K562 (cell line): ENCODE data around the gene SLC16A1. TPM values are rescaled to one million over a fixed set of nuclear protein-coding genes. Genes with fewer than 3 reads are reported as not detected.
A peak's percentile ranks its signal among the peaks of the same experiment; 100 is the strongest.

ENCODE experiments used
- ATAC-seq: fragments of 200-7000 bp; cut with Tn5 transposase; 3 replicates; pipeline ENCODE4 v1.9.1; 2020; ENCODE audit warnings: moderate library complexity
- BruUV-seq: library from RNA; stranded (reverse); fragments of 400-500 nt; replicated peaks from 2 replicates; lab custom pipeline; 2021; lab: Mats Ljungman, UMichigan
- CTCF ChIA-PET: fragments of 300-600 bp; formaldehyde crosslinking; extraction: SDS; loops from one replicate; lab custom pipeline; 2021; ENCODE audit warnings: low intra/inter-chr PET ratio; lab: Yijun Ruan, JAX
- POLR2A ChIA-PET: fragments of 300-600, 350-650 bp; sonication (Branson Sonifier 250); formaldehyde crosslinking; extraction: SDS; loops from one replicate; lab custom pipeline; 2021; ENCODE audit warnings: antibody characterized with exemption, inconsistent platforms; lab: Yijun Ruan, JAX
- DNase-seq, 4 experiments: peaks; one replicate each; pipeline versions ENCODE4 v3.0.0 to v3.0.0-alpha.2; 2011 to 2018; ENCODE audit warnings: low spot score in 3 of 4, mixed read lengths in 3 of 4; ENCODE audit errors: extremely low read depth in 1 of 4
- FAIRE-seq: peaks from 2 replicates; lab custom pipeline; 2011; peaks lifted over from hg19 to GRCh38; lab: Jason Lieb, UNC
- H2AFZ ChIP-seq: 2 replicates; pipeline ENCODE4 v1.6.0; 2011; ENCODE audit warnings: low read depth, low read length, control low read depth, inconsistent platforms
- H3K27ac ChIP-seq: fragments of 200-600 bp; 3 replicates; pipeline ENCODE4 v1.8.0; 2011; ENCODE audit warnings: low read depth, mild to moderate bottlenecking, control low read depth, inconsistent platforms, low read length, moderate library complexity, mixed read lengths; ENCODE audit errors: extremely low read depth
- H3K27me3 ChIP-seq, 2 experiments: fragments of 300-600 bp in 1 of 2; 2 replicates in 1 of 2; 3 replicates in 1 of 2; pipeline versions ENCODE4 v1.6.0 to v1.8.0; 2011; ENCODE audit warnings: inconsistent platforms in 2 of 2, low read length in 2 of 2, mild to moderate bottlenecking in 1 of 2, mixed read lengths in 1 of 2, moderate library complexity in 1 of 2; ENCODE audit not compliant: control insufficient read depth in 2 of 2, insufficient read depth in 2 of 2
- H3K36me3 ChIP-seq: fragments of 300-600 bp; 3 replicates; pipeline ENCODE4 v1.8.0; 2011; ENCODE audit warnings: mild to moderate bottlenecking, low read length, inconsistent platforms; ENCODE audit not compliant: control insufficient read depth, insufficient read depth
- H3K4me1 ChIP-seq, 2 experiments: fragments of 200-600 bp in 1 of 2; replicated peaks in 1 of 2; 2 replicates in 1 of 2; 3 replicates in 1 of 2; pipeline versions ENCODE4 v1.5.1 to v1.8.0; 2011; ENCODE audit warnings: inconsistent platforms in 2 of 2, low read length in 2 of 2, mild to moderate bottlenecking in 1 of 2, mixed read lengths in 1 of 2, moderate library complexity in 1 of 2; ENCODE audit not compliant: control insufficient read depth in 2 of 2, insufficient read depth in 2 of 2
- H3K4me2 ChIP-seq: 2 replicates; pipeline ENCODE4 v1.6.1; 2011; ENCODE audit warnings: low read length, control low read depth, inconsistent platforms, mixed read lengths; ENCODE audit not compliant: insufficient read depth
- H3K4me3 ChIP-seq: fragments of 200-600 bp; sonication (generic), shearing (Covaris generic); 2 replicates; pipeline ENCODE4 v1.5.1; 2016; ENCODE audit warnings: control low read depth, inconsistent platforms
- H3K79me2 ChIP-seq: fragments of 200-600 bp; 3 replicates; pipeline ENCODE4 v1.8.0; 2011; ENCODE audit warnings: low read length, inconsistent platforms; ENCODE audit not compliant: control insufficient read depth, insufficient read depth
- H3K9ac ChIP-seq, 2 experiments: 2 replicates each; pipeline versions ENCODE4 v1.6.0 to v1.6.1; 2011; ENCODE audit warnings: low read depth in 2 of 2, low read length in 2 of 2, control low read depth in 1 of 2, inconsistent platforms in 1 of 2, mild to moderate bottlenecking in 1 of 2, mixed read lengths in 1 of 2; ENCODE audit not compliant: insufficient read depth in 1 of 2
- H3K9me1 ChIP-seq: one replicate; pipeline ENCODE4 v1.6.0; 2011; ENCODE audit warnings: inconsistent platforms, mild to moderate bottlenecking, low read length, moderate library complexity; ENCODE audit not compliant: control insufficient read depth, insufficient read depth
- H3K9me3 ChIP-seq: replicated peaks from 2 replicates; pipeline ENCODE4 v1.5.1; 2011; ENCODE audit warnings: low read depth, low read length, inconsistent platforms; ENCODE audit not compliant: control insufficient read depth, insufficient read depth
- H4K20me1 ChIP-seq: replicated peaks from 2 replicates; pipeline ENCODE4 v1.6.1; 2011; ENCODE audit warnings: low read length, inconsistent platforms, mixed read lengths; ENCODE audit not compliant: control insufficient read depth, insufficient read depth
- PTBP1 ChIP-seq: fragments of 200-400 bp; formaldehyde crosslinking; IDR thresholded peaks from 2 replicates; pipeline ENCODE4 v1.6.1; 2017; ENCODE audit warnings: low read depth, low read length
- RUNX1 ChIP-seq: sonication (generic); IDR thresholded peaks from 2 replicates; pipeline ENCODE4 v1.6.1; 2016; ENCODE audit warnings: antibody characterized with exemption, low read depth
- USF1 ChIP-seq: sonication (generic); formaldehyde crosslinking; IDR thresholded peaks from 2 replicates; pipeline ENCODE4 v1.9.0; 2022; ENCODE audit warnings: mild to moderate bottlenecking, missing genetic modification reagents
- ZNF324 ChIP-seq: fragments of 250-450 bp; sonication (Bioruptor Pico); IDR thresholded peaks from 2 replicates; pipeline ENCODE4 v1.4.0; 2020; ENCODE audit warnings: mild to moderate bottlenecking
- ZNF407 ChIP-seq: fragments of 450-650 bp; IDR thresholded peaks from 2 replicates; pipeline ENCODE4 v1.6.1; 2016; ENCODE audit warnings: low read depth
- ZNF766 ChIP-seq: fragments of 200-800 bp; sonication (Bioruptor generic); conservative IDR thresholded peaks from 2 replicates; pipeline ENCODE4 v1.6.1; 2016; ENCODE audit warnings: missing genetic modification characterization, missing compliant biosample characterization
- WGBS: fragments of 100-300 bp; shearing (Covaris generic); methylation state at CpG from one replicate; pipeline ENCODE4 v1.1.6; 2016; ENCODE audit warnings: low coverage, mixed read lengths; ENCODE audit not compliant: insufficient coverage; ENCODE audit errors: missing lambda C conversion rate; 5-methylcytosine and 5-hydroxymethylcytosine counted together
- in situ Hi-C: fragments of 300-500 bp; cut with MboI; formaldehyde crosslinking; loops from 4 replicates; pipeline ENCODE4 v1.15.0; 2018; ENCODE audit warnings: inconsistent platforms, mixed read lengths
- intact Hi-C: fragments of 100-400 bp; cut with micrococcal nuclease; formaldehyde crosslinking; loops from 2 replicates; pipeline ENCODE4 v1.14.2; 2022
- polyA plus RNA-seq, 8 experiments: library from polyadenylated mRNA; depleted of rRNA in 4 of 8; stranded (reverse) in 5 of 8; unstranded in 3 of 8; fragments of >200 nt; fragmentation: Nextera tagmentation in 2 of 8; fragmentation: Illumina TruSeq in 1 of 8; extraction: Ambion mirVana in 2 of 8; extraction: Trizol in 1 of 8; gene quantifications; 2 replicates each; pipeline versions ENCODE4 v1.2.1 to v1.2.3, GENCODE V29; 2011 to 2014; ENCODE audit warnings: inconsistent platforms in 1 of 8, missing spikeins in 1 of 8
- total RNA-seq, 7 experiments: library from RNA; depleted of rRNA in 6 of 7; stranded (reverse); fragments of >200 nt in 6 of 7; fragmentation: Illumina TruSeq in 2 of 7; extraction: Trizol in 2 of 7; gene quantifications; 2 replicates each; pipeline versions ENCODE4 v1.2.1 to v1.2.3, GENCODE V29; 2011 to 2021; ENCODE audit warnings: low replicate concordance in 1 of 7
- TF ChIP-seq, protein P1 (sequence below): fragments of 450-650 bp; IDR thresholded peaks from 2 replicates; pipeline ENCODE4 v1.6.1; 2016; ENCODE audit warnings: mild to moderate bottlenecking

Gene SLC16A1
- total and polyA plus RNA-seq, 9 of the 15 experiments (the other 6 are each of a cell fraction or from before 2014, with no cell fraction given): 73.1 to 244 (median 117) TPM

DNA sequence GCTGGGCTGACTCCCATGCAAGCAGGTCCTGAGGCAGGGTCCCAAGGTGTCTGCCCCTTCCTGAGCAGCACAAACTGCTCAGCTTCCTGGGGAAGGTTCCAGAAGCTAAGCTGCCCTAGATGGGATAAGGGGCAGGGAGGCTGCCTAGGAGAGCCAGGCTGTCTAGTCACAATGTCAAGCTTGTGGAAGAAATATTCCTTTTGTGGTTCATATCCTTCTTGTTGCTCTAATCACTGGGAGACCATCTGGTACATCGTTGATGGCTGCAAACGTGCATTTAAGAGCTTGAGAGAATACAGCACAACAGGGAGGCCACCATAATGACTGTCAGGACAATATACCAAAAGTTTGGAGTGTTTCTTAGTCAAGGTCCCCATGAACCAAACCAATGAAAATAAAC lies 67.4 kb downstream of the SLC16A1 start:
- DNase-seq (peak in 1 of 4 experiments; percentile 60), ATAC-seq (peak; percentile 69), FAIRE-seq (peak; percentile 75)
- 0 out of 2 replicates have a peak, but pooled peaks cover 6% of the 10 kb centered on the region for H3K9me3 ChIP-seq
- in situ Hi-C loops (no loop called here), intact Hi-C loops (no loop called here)
- ChIA-PET CTCF (no interaction called here), POLR2A (interaction anchor here (0.8 to 1.7 kb wide), 6 partner anchors 16 to 159 kb away, joined by 3 to 10 read pairs (median 4); no protein-coding TSS in a partner anchor)
- BruUV-seq: no TSS peak
- H3K9ac ChIP-seq: peak overlapping the region; percentile 4 to 83; a peak in 2 of 4 replicates
- 0% methylated on average over 2 of the region's 2 CpGs for whole genome bisulfite sequencing
- no peaks in the 10 kb centered on the region for H4K20me1 ChIP-seq
- H2AFZ ChIP-seq: peak overlapping the region; percentile 54
- H3K36me3 ChIP-seq: no peaks in the 10 kb centered on the region
- peaks cover 22% of the 10 kb centered on the region in 2 experiments; a peak in 4 of 5 replicates for H3K4me1 ChIP-seq
- peak overlapping the region; percentile 7; the same call in 1 of the 2 replicates for H3K4me2 ChIP-seq
- no peaks in the 10 kb centered on the region for H3K79me2 ChIP-seq
- H3K27me3 ChIP-seq: no peaks in the 10 kb centered on the region
- H3K4me3 ChIP-seq: no peak overlapping the region
- H3K27ac ChIP-seq: peak overlapping the region; percentile 5; the same call in 1 of the 3 replicates
- no peaks in the 10 kb centered on the region for H3K9me1 ChIP-seq
- TF ChIP-seq, protein P1, sequence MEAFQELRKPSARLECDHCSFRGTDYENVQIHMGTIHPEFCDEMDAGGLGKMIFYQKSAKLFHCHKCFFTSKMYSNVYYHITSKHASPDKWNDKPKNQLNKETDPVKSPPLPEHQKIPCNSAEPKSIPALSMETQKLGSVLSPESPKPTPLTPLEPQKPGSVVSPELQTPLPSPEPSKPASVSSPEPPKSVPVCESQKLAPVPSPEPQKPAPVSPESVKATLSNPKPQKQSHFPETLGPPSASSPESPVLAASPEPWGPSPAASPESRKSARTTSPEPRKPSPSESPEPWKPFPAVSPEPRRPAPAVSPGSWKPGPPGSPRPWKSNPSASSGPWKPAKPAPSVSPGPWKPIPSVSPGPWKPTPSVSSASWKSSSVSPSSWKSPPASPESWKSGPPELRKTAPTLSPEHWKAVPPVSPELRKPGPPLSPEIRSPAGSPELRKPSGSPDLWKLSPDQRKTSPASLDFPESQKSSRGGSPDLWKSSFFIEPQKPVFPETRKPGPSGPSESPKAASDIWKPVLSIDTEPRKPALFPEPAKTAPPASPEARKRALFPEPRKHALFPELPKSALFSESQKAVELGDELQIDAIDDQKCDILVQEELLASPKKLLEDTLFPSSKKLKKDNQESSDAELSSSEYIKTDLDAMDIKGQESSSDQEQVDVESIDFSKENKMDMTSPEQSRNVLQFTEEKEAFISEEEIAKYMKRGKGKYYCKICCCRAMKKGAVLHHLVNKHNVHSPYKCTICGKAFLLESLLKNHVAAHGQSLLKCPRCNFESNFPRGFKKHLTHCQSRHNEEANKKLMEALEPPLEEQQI: no peak
- TF ChIP-seq USF1 (CRISPR knock-in tag) (0 out of 2 replicates have a peak, but pooled peaks have one; percentile 18), ZNF766 (0 out of 2 replicates have a peak, but pooled peaks have one; percentile 45), ZNF407 (no peak), ZNF324 (CRISPR knock-in tag) (no peak), RUNX1 (no peak), PTBP1 (no peak)
